ENCODE measurements around the gene PIK3R4.

PIK3R4 gene

DNA sequence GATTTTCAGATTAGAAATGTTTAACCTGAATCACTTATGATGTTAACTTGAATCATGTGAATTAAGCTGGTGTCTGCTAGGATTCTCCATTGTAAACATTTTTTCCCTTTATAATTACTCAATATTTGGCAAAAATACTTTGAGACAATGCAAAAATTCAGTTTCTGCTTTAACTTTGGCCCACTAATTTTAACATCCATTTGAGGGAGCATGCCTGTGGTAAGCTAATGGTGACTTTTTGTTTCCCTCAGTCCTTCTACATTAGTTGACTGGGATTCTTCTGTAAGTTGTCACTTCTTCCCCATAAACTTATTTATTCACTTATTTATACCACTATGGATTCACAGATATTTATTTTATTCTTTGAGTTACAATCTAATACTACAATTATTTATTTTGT, 59.3 kb downstream of the PIK3R4 start:
- DNase-seq: no peak

DNA sequence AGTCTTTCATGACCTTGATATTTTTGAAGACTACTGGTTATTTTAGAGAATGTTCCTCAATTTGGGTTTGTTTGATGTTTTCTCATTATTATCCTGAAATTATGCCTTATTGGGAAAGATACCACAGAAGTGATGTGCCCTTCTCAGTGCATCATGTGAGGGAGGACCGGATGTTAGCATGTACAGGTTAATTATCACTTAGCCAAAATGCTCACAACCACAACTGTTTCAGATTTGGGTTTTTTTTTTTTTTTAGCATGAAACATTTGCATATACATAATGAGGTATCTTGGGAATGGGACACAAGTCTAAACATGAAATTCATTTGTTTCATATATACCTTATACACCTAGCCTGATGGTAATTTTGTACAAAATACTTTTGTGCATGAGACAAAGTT, 59.8 kb downstream of the PIK3R4 start:
- DNase-seq: no peak

DNA sequence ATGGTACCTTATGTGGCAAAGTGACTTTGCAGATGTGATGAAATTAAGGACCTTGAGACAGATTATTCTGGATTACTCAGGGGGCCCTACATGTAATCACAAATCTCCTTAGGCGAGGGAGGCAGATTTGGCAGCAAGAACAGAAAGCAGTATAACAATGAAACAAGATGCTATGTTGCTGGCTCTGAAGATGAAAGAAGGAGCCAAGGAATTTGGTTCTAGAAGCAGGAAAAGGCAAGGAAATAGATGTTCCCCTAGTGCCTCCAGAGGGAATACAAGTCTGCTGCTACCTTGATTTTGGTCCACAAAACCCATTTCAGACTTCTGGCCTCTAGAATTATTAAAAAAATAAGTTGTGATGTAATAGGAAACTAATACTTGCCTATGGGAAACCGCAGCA, 64.5 kb downstream of the PIK3R4 start:
- DNase-seq: no peak

DNA sequence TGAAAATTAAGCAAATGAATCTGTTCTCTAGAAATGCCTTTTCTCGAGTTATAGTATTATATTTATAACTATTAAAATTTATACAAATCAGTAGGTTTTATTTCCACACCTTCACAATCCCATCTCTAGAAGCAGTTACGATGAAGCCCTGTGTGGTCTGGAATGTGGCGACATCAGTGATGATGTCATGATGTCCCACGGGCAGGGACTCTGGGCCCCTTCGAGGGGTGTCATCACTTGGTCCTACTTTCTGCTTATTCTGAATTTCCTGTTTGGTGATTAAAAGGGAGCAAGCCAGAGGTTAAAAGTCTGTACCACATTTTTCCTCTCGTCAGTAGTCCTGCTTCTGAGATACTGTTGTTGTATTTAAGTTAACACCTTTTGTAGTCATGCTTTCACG, 67.4 kb downstream of the PIK3R4 start:
- DNase-seq: no peak

DNA sequence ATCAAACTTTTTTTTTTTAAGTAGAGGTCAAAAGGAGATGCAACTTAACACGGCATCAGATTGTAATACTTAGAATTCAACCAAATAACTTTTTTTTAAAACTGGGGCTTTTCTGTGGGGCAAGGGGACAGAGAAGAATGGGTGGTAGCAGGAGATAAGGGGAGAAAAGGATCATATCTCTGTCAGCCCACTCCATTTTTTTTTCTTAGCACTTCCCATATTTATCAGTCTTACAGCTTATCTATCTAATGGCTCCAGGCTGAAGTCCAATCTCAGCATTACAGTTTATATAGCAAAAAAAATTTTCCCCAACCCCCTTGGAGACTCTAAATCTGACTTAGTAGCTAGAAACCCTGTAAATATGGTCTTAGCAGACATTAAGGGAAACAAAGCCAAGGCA, 69.3 kb downstream of the PIK3R4 start:
- DNase-seq: no peak

DNA sequence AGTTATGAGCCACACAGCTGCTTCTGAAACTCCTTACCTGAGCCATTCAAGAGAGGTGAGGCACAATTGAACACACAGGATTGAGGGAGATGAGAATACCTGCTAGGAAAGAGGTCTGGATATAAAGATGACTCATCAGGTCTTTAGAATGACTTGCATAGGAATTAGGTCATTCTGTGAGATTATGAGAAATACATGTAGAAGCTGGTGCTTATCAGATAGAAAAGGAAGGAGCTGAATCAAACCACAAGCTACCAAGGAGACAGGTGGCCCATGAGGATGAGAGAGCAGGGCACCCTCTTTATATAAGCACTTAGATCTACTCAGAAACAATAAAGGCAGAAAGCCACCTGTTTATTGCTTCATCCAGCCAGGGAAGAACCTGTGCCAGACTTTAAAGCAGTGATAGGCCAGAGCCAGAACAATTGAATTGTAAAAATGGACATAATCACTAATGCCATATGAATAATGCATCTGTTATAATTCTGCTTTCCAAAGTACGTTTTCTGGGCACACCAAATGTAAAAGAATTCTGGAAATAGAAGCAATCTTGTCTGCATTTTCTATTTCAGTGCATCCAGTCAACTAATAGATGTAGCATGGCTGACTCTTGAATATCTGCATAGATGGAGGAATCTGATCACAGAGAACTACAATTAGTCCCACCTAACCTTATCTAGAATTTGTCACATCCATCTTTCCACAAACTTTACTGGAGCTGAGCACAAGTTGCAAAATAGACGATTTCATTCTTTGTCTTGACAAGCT, 74.9 kb downstream of the PIK3R4 start:
- no peak for DNase-seq

DNA sequence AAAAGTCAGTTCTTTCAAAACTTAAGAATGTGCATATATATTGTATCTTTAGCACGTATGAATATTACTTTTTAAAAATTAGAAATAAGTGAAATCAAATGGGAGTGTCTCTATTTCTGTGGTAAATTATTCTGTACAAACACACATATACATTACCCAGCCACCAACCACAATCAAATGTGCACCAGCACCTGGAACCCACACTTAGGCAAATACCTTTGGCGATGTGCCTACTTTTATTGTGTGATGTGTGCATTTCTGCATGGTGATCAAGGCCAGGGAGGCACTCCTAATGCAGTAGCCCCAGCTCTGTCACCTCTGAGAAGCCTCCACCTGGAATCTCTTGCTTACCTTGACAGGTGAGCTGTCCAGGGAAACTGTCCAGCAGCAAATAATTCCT, 76.9 kb downstream of the PIK3R4 start:
- DNase-seq: no peak

DNA sequence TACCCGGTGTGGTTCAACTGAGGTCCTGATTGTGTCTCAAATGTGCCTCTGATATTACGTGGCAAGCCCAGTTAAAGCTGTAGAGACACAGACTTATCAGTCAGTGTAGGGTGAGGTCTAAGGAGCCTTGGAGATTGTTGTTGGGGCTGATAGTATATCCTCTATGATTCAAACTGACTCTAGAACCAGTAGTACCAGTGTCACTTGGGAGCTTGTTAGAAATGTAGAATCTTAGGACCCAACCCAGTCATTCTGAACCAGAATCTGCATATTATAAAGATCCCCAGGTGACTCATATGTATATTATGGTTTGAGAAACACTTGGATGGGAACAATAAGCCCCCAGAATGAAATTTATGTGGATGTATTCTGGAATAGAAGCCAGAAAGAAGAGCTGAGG, 83.5 kb downstream of the PIK3R4 start:
- no peak for DNase-seq

DNA sequence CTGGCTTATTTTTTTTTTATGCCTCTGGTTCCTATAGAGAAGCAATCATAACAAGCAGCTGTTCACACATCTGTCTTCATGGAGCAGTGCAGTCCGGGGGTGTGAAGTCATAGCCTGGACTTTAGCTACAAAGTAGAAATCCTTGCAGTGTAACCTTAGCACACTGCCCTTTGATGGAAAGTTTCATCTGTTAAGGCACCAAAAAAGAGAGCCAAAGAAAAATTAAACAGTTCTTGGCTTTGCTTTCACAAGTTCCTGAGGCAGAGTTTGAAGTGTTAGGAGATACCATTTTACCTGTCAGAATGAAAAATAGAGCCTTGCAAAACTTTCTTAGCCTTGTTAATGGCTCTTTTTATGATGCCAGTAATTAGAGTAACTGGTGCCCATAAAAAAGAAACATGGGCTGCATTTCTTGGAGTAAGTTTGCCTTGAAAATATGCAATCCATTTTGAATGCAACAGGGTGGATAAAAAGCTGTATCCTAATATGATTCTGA, 84.1 kb downstream of the PIK3R4 start:
- no peak for DNase-seq

DNA sequence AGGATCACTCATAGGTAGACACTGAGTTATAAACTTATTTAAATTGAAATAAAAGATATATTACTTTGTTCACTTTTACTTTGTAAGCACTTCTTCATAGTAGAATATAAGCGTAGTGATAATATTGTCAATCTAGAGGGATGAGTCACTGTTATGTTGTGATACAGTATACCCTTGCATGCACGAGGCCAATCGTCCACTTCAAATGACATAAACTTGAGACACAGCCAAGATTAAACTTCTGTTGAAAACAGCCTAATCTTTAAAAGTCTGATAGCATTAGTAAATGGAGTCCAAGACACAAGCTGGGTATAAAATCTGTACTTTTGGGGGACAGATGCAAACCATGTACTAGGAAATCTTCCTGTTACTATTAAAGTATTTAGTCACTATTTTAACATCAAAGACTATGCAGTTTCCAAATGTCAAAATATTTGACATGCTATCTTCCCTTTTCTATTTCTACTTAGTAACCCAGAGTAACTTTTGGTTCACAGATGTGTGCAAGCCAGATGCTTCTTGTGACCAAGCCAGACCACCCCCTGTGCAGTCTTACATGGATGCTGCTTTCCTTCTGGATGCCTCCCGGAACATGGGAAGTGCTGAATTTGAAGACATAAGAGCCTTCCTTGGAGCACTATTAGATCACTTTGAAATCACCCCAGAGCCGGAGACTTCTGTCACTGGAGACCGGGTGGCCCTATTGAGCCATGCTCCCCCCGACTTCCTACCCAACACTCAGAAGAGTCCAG, 85.3 kb downstream of the PIK3R4 start:
- DNase-seq: no peak

DNA sequence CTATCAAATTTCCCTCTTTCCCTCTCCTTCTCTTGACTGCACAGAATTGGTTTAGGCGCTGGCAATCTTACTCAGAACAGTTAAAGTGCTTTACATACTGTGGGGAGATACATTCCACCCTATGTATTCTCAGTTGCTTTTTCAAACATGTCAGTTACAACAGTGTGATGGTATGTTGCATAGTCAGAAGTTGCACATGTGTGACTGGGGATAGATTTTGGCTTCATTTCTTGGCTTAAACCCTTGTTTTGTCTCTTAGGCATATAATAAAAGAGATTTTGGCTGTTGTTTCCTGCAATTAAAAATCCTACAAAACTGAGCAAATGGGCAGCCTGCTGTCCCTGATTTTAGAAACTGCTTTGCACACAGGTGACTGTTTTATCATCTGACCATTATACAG, 86.7 kb downstream of the PIK3R4 start:
- no peak for DNase-seq

DNA sequence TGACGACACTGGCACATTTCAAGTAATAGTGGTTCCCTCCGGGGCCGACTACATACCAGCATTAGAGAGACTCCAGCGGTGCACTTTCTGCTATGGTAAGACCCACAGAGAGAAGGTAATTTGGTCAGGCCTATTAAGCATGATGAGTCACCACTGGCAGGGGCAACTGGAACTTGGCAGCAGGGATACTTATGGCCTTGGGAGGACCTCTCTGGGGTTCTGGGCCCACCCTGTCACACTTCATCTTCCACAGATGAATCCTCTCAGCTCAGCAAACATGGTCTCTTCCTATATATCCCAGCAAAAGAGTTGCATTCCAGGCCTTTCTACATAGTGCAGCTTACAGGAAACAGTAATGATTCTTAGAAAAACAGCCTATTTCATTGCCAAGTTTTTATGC, 88.0 kb downstream of the PIK3R4 start:
- no peak for DNase-seq

DNA sequence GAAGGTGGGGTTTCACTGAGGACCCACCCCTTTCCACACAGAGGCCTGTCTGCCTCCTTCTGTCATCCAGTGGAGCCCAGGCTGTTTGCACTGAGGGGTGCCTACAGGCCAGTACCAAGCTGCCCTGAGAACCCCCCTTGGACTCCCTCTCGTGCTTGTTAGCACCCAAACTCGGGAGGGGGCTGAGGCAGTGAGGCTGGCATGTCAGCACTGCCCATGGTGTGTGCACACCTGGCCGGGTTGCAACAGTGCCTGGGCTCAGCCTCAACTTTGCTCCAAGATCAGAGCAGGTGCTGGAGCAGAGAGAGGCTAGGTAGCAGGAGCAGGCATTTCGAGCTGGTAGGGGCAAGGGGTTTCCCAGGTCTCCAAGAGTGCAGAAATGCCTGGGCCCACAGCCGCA, 90.0 kb downstream of the PIK3R4 start:
- no peak for DNase-seq

DNA sequence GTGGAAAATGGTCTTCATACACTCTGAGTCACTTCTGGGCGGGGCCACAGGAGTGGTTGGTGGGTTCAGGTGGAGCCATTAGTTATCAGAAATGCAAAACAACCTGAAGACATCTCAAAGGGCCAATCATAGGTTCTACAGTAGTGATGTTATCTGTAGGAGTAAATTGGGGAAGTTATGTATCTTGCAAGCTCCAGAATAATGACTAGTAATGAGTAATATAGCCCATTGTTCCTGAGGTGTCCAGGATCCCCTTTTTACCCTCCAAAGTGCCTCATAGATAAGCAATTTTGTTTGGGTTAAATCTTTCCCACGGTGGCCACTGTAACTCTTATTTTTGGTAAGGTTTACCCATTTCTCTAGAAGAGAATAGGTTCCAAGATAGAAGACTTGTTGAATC, 91.7 kb downstream of the PIK3R4 start:
- no peak for DNase-seq

DNA sequence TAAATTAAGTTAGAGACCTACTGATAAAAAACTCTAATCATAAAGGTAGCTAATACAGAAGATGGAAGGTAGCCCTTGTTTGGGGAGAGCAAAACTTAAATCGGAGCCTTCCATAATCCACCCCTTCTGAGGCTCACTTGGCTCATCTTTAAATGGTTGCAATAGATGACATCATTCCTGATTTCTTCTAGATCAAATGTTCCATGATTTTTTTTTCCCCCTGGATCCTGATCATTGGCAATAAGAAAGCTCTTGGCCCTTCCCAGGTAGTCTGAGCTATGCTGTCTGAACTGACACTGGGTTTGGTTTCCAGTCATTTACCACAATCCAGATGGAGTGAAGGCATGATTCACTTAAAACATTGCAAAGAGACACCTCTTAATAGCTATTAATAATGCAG, 92.5 kb downstream of the PIK3R4 start:
- no peak for DNase-seq

DNA sequence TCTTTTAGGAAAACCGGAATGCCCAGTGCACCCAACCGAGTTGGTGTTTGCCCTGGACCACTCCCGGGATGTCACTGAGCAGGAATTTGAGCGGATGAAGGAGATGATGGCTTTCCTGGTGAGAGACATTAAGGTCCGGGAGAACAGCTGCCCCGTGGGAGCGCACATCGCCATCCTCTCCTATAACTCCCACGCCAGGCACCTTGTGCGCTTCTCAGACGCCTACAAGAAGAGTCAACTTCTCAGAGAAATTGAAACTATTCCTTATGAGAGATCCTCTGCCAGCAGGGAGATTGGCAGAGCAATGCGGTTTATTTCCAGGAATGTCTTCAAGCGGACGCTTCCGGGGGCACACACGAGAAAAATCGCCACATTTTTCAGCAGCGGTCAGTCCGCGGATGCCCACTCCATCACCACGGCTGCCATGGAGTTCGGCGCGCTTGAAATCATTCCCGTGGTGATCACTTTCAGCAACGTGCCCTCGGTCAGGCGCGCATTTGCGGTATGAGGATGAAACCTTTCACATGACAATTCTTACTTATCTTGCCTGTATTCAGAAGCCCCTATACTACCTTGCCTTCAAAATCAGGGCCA, 97.5 kb downstream of the PIK3R4 start:
- DNase-seq: no peak

DNA sequence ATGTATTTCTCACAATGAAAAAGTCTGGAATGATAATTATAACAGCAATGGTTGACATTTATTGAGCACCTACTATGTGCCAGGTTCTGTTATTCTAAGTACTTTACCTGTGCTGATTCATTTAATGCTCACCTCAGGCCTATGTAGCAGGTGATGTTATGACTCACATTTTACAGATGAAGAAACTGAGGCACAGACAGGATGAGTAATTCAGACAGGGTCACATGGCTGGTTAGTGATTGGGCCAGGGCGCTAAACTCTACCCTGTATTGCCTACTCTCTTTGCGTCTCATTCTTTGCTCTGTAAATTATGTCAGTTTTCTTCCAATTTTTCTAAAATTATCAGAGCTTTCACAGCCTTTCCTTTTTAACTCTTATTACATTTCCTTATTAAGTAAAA, 98.3 kb downstream of the PIK3R4 start:
- DNase-seq: no peak

DNA sequence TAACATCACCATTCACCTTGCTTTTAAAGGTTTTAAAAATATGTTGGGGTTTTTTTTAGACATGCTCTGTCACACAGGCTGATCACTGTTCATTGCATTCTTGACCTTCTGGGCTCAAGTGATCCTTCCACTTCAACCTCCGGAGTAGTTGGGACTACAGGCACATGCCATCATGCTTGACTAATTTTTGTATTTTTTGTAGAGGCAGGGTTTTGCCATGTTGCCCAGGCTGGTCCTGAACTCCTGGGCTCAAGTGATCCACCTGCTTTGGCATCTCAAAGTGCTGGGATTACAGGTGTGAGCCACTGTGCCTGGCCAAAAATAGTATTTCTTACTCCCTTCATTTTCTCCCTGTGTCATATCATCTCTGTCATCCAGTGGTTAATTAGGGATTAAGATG, 101.4 kb downstream of the PIK3R4 start:
- no peak for DNase-seq

DNA sequence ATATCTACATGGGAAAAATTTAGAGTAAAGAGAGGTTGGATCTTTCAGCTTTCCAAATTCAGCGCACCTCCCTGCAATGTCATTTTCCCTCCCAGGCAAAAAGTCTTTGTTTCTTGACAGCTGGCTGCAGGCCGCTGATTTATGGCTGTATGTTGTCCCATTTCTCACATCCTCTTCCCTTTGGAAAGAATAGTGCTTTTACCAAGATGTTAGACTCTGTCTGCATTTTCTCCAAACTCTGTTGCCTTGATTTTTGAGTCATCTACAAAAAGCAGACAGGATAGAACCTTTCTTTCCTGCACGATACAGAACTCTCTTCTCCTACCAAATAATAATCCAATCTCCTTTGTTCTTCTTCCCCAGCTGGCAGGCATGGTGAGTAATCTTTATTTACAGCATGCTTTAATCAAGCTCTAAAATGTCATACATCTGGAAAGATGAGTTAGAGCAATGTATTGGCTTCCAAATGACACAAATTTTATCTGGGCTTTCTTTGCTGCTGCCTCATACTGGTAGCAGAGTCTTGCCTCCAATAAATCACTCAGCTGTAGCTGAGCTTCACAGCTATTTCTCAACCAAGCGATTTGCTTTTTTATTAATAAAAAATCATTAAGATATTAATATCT, 101.9 kb downstream of the PIK3R4 start:
- DNase-seq: no peak

DNA sequence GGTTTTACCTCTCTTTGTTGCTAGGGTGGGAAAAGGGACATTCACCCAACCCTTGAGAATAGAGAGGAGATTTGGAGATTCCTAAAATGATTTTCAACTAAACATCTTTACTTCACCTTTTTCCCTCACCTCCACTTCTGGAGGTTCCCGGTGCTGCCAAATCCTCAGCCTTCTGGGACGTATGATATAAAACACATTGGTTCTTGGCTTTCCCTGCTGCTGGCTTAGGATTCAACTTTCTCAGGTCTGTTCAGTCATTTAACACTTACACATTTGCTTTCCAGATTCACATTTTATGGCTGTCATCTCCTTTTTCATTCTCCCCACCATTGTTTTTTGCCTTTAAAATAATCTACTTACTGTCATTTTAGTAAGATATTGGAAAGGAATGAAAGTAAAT, 106.6 kb downstream of the PIK3R4 start:
- DNase-seq: no peak

DNA sequence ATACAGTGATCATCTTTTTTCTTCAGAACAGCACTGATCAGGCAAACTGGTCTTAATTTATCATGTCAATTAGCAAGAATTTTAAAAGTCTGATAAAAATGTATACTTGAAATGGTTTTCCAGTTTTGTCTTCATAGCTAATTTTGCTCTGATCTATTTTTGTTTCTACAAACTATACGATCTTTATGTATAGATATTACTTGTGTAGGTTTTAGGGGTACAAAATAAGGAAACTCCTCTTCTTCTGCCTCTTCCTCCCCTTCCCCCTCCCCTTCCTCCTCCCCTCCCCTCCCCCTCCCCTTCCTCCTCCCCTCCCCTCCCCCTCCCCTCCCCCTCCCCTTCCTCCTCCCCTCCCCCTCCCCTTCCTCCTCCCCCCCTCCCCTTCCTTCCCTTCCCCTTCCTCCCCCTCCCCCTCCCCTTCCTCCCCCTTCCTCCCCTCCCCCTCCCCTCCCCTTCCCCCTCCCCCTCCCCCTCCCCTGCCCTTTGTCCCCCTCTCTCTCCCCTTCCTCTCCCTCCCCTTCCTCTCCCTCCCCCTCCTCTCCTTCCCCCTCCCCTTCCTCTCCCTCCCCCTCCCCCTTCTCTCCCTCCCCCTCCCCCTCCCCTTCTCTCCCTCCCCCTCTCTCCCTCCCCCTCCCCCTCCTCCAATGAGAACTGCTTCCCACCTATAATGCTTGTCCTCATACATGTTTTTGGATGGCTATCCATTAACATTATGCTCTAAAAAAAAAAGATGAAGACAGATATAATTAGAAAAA, 110.0 kb downstream of the PIK3R4 start:
- no peak for DNase-seq

DNA sequence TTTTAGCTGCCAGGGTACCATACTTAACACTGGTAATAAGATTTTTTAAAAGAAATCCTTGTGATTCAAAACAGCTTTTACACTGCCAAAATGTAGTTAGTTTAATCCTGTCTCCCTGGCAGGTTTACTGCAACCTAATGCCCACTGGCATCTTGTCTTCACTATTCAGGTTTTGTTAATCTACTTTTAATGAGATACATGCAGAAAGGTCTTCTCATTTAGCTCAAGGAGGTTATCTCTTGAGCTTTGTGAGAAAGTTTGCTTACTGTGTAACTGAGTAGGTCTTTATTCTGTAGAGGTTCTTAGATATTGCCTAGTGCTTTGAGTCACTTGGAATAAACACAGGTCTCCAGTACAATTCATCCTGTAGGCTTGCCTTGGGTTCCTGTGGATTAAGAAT, 110.7 kb downstream of the PIK3R4 start:
- DNase-seq: no peak

DNA sequence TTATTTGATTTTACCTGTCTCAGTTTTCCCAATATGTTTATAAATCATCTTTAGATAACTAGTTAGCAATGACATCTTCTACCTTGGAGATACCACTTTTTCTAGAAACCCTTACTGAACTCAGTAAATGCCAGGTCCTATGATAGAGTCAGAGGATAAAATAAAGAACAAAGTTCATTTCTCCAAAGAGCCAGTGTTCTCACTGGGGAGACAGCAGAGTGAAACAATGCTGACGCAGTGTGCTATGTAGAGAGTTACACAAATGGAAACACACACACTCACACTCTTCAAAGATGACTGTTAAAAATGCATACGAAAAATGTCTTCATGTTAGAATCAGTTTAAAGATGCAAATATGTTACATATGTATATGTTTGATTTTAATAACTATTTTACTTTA, 111.3 kb downstream of the PIK3R4 start:
- DNase-seq: no peak

All from activated CD4-positive, alpha-beta T cell treated with anti-CD3 and anti-CD28 coated beads for 48 hours (primary cell).